K562 (cell line): ENCODE data around the gene SEPHS2. TPM values are rescaled to one million over a fixed set of nuclear protein-coding genes. Genes with fewer than 3 reads are reported as not detected.

Source experiments
- GTF2A2 ChIP-seq: IDR thresholded peaks from 2 replicates; pipeline ENCODE4 v1.6.1; 2016; ENCODE audit warnings: mild to moderate bottlenecking, missing genetic modification characterization, missing compliant biosample characterization
- JUND ChIP-seq, 2 experiments: IDR thresholded peaks; 2 replicates in 1 of 2; 3 replicates in 1 of 2; pipeline ENCODE4 v1.6.1; 2011; ENCODE audit warnings: borderline replicate concordance in 2 of 2, low read depth in 2 of 2, low read length in 2 of 2, improper control_type of control experiment in 1 of 2, missing biosample characterization in 1 of 2, missing genetic modification characterization in 1 of 2, missing genetic modification reagents in 1 of 2
- MGA ChIP-seq: fragments of 450-650 bp; IDR thresholded peaks from 2 replicates; pipeline ENCODE4 v1.6.1; 2016; ENCODE audit warnings: mild to moderate bottlenecking, moderate library complexity
- SMC3 ChIP-seq: conservative IDR thresholded peaks from 2 replicates; pipeline ENCODE4 v1.6.1; 2011; ENCODE audit warnings: low read depth, low read length, improper control_type of control experiment; ENCODE audit not compliant: insufficient read depth
- ZEB2 ChIP-seq: fragments of 450-650 bp; IDR thresholded peaks from 2 replicates; pipeline ENCODE4 v1.6.1; 2016
- ZNF318 ChIP-seq, 2 experiments: fragments of 450-650 bp; IDR thresholded peaks; 2 replicates each; pipeline ENCODE4 v1.6.1; 2016; ENCODE audit warnings: mild to moderate bottlenecking in 2 of 2, borderline replicate concordance in 1 of 2, low read depth in 1 of 2, moderate library complexity in 1 of 2
- polyA plus RNA-seq, 8 experiments: library from polyadenylated mRNA; depleted of rRNA in 4 of 8; stranded (reverse) in 5 of 8; unstranded in 3 of 8; fragments of >200 nt; fragmentation: Nextera tagmentation in 2 of 8; fragmentation: Illumina TruSeq in 1 of 8; extraction: Ambion mirVana in 2 of 8; extraction: Trizol in 1 of 8; gene quantifications; 2 replicates each; pipeline versions ENCODE4 v1.2.1 to v1.2.3, GENCODE V29; 2011 to 2014; ENCODE audit warnings: inconsistent platforms in 1 of 8, missing spikeins in 1 of 8
- total RNA-seq, 7 experiments: library from RNA; depleted of rRNA in 6 of 7; stranded (reverse); fragments of >200 nt in 6 of 7; fragmentation: Illumina TruSeq in 2 of 7; extraction: Trizol in 2 of 7; gene quantifications; 2 replicates each; pipeline versions ENCODE4 v1.2.1 to v1.2.3, GENCODE V29; 2011 to 2021; ENCODE audit warnings: low replicate concordance in 1 of 7

SEPHS2 gene
- total and polyA plus RNA-seq, 9 of the 15 experiments (the other 6 are each of a cell fraction or from before 2014, with no cell fraction given) = 20.9 to 90.6 (median 43.4) TPM

GRCh38 chr16:30429678-30430427, 15.8 kb downstream of the SEPHS2 start, which contains the start of gene DCTPP1 (continued):
- peak; percentile 71 for TF ChIP-seq MGA
- peak; percentile 90 for TF ChIP-seq ZEB2
- no peak for TF ChIP-seq ZNF318 (IDR thresholded peaks at IDR 0.05; ENCODE audit: borderline replicate concordance in 1 of 2, low read depth in 1 of 2)
- TF ChIP-seq SMC3 = peak; percentile 88
- no peak for TF ChIP-seq GTF2A2 (tag)
- TF ChIP-seq JUND (IDR thresholded peaks at IDR 0.05; ENCODE audit: borderline replicate concordance, low read depth, low read length) = peak; percentile 79
- peak; percentile 49; the same call in 1 of the 3 replicates for TF ChIP-seq JUND (tag; IDR thresholded peaks at IDR 0.05; ENCODE audit: borderline replicate concordance, low read depth, low read length)
